Placental epithelial cell (primary cell): ENCODE data around the gene MRPL47. TPM values are rescaled to one million over a fixed set of nuclear protein-coding genes. Genes with fewer than 3 reads are reported as not detected.

Experiments used
- small RNA-seq: library from RNA; depleted of rRNA; stranded (forward); fragments of <200 nt; gene quantifications from one replicate; pipeline ENCODE3, GENCODE V24; 2012
- total RNA-seq: library from RNA; depleted of rRNA; stranded (reverse); fragments of >200 nt; gene quantifications from 2 replicates; pipeline ENCODE4 v1.2.3, GENCODE V29; 2012

MRPL47 gene
- 24.0 and 29.8 TPM in 2 replicates for total RNA-seq

GRCh38 chr3:179604321-179605078 is at the start of gene MRPL47, which contains the start of gene NDUFB5:
TSS of gene MRPL47 (minus strand) at chr3:179604638. CDS start at chr3:179604624, 14 bp downstream.
TSS of gene NDUFB5 (plus strand) at chr3:179604794. CDS start at chr3:179604816, 22 bp downstream.

GRCh38 chr3:179652447-179653095 is 48.1 kb upstream of the MRPL47 start, which contains the start of gene USP13:
TSS of gene USP13 (plus strand) at chr3:179653040. CDS start at chr3:179653226, 186 bp downstream.

GRCh38 chr3:179562591-179563270 is 41.7 kb downstream of the MRPL47 start, which contains the start of gene ACTL6A:
TSS of gene ACTL6A (plus strand) at chr3:179562926. CDS start at chr3:179563093, 167 bp downstream.

Small RNA genes lying within 50 kb of the gene (small RNA-seq; reads per million reads assigned to genes)
- gene AC090425.1 (not detected), gene RF01210 (0.14 reads per million)

Other genes with a start within 250 kb of the MRPL47 start
- gene GNB4, start 153.2 kb downstream of the MRPL47 start, total RNA-seq: 20.0 and 31.8 TPM in 2 replicates
- 31.0 and 101 TPM in 2 replicates for gene ACTL6A, start 41.7 kb downstream of the MRPL47 start, total RNA-seq
- 74.5 and 86.8 TPM in 2 replicates for gene NDUFB5, start 156 bp upstream of the MRPL47 start, total RNA-seq
- 4.0 and 7.5 TPM in 2 replicates for gene USP13, start 48.4 kb upstream of the MRPL47 start, total RNA-seq